DMS153 treated with DMSO at 0.1 percent for 48 hours (cell line): ENCODE measurements around the gene IFT57.
"Not testable (repeated sequence)": the region's sequence is repeated elsewhere in the genome, so short reads cannot be mapped to it uniquely, and the experiment has no call there.

ENCODE experiments used
- DNase-seq: peaks from one replicate; lab custom pipeline; 2025; ENCODE audit not compliant: unreplicated experiment; lab: John Stamatoyannopoulos, UW

Gene IFT57

DNA sequence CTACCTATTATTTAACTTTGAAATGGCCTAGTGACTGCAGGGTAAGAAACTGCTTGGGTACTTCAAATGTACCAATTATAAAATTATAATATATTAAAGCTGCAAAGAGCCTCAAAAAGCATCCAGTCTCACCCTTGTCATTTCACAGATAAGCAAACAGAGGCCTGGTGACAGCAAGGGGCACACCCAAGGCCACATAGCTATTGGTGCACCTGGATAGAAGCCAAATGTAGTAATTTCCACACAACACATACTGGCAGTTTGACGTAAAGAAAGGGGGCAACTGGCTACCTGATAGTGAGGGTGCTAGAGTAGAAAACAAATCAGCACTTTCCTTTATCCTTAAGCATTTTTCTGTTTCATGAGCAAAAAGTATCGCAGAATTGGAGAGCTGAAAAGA is 51.1 kb downstream of the IFT57 start:
- no peak for DNase-seq

DNA sequence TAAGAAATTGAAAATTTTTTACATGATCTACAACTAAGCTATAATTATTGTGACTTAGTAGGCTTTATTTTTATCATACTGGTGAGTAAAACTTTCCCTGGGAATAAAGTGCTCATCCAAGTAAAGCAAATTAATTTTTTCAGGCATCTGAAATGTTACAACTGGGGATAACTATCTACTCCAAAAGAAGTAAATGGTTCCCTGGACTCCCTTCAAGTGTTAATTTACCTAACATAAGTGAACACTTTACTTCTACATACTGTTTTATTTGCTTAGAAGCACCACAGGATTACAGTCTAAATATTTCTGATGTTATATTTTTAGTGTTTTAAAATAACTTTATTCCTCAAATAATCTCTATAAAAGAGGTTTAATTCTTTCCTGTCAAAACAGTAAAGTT is 57.8 kb downstream of the IFT57 start:
- no peak for DNase-seq

- no peak for DNase-seq
These were observed 62.4 kb downstream of the IFT57 start for GRCh38 chr3:108159865-108160264.

DNA sequence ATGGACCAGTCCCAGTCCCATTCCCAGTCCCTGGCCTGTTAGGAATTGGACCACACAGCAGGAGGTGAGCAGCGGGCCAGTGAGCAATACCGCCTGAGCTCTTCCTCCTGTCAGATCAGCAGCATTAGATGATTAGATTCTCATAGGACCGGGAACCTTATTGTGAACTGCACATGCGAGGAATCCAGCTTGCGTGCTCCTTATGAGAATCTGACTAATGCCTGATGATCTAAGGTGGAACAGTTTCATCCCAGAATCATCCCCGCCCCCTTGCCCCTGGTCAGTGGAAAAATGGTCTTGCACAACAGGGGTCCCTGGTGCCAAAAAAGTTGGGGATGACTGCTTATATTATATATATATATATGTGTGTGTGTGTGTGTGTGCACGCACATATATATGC is 63.1 kb downstream of the IFT57 start:
- no peak for DNase-seq

GRCh38 chr3:108158251-108158650 is 64.0 kb downstream of the IFT57 start:
- no peak for DNase-seq

DNA sequence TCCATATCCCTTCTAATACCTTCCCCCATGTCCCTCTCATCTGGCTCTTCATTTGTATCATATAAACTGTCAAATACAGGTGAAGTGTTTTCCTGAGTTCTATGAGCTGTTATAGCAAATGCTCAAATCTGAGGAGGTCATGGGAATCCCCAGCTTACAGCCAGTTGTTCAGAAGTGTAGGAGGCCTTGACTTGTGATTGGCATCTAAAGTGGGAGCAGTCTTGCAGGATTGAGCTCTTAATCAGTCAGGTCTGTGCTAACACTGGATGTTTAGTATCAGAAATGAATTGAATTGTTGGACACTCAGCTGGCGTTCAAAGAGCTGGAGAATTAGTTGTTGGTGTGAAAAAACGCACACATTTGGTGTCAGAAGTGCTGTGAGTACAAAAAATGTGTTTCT is 65.0 kb downstream of the IFT57 start:
- no peak for DNase-seq

GRCh38 chr3:108156312-108156853 is 65.8 kb downstream of the IFT57 start:
- DNase-seq: no peak

- DNase-seq: not testable (repeated sequence)
These were observed 66.6 kb downstream of the IFT57 start for GRCh38 chr3:108155642-108156041.

DNA sequence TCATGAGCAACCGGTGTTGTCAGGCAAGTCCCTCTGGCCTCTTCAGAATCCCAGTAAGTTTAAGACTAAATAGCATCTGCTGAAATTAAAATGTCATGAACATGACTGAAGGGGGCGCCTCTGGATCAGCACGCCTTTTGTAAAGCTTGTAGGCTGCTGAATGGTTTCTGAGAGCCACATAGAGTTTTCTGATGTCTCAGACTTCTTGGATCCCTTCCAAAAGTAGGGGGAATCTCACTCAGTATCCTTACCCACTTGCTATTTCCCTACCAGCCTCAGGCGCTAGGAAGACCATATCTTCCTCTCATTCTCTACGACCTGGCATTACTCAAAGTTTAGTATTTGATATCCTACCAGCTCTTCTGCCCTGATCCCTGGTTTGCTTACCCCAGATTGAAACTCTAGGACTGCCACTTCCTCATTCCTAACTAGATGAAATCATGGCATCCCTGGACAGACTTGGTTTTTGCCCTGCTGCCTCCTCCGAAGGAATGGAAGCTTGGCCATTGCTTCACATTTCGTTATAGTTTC is 68.7 kb downstream of the IFT57 start:
- DNase-seq: no peak

- no peak for DNase-seq
These were observed 70.0 kb downstream of the IFT57 start for GRCh38 chr3:108152274-108152673.

DNA sequence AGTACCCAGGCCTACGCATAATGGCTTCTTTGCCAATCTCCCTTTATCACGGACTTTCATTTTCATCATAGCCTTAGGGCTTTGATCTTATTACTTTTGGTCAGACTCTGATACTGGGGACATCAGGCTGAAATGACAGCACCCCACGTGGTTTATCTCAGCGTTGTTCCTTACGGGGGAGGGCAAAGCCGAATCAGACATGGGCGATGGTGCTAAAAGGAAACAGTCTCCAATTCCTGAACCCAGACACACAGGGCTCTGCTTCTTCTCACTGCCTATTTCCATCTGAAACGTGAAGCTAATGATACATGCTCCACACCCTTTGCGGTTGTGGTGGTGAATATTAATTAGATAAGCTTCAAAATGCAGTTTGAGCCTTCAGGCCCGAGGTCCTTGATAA is 72.0 kb downstream of the IFT57 start:
- no peak for DNase-seq

DNA sequence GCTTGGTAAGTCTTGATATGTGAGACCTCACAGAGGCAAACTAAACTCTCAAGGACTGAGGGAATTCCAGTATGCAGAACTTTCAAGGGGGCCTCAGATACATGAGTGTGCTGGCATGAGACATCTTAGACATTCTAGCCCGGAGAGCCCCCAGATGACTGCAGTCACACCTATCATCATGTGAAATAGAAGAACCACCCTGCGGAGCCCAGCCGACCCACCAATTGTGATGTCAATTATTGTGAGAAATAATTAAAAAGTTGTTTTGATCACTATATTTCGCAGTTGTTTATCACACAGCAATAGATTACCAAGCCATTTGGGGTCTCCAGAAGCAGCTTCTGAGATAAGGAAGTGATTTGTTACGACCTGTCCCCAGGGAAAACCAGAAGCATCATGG is 76.1 kb downstream of the IFT57 start:
- DNase-seq: no peak

DNA sequence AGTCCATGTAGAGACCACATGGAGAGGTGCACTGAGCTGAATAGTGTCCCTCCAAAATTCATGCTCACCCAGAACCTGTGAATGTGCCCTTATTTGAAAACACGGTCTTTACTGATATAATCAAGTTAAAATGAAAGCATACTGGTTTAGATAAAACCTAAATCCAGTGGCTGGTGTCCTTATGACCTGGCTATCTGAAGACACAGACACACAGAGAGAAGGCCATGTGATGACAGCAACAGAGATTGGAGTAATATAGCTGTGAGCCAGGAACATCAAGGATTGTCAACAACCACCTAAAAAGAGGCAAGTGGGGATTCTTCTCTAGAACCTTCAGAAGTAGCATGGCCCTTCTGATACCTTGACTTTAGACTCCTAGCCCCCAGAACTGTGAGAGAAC is 76.6 kb downstream of the IFT57 start:
- DNase-seq: no peak

DNA sequence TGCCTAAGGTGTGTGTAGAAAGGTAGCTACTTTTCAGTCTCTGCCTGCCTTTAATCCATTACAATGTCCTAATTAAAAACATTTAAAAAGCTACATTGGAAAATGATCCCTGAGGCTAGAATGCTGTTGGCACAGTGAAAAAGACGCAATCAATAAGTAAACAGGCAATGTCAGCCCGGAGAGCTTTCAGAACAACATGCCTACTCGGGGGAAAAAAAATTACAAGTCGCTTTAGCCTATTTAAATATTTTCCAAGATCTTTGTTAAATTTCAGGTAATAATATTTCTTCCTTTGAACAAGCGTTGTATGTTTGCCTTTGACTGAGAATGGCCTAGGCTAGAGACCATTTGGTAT is 84.8 kb downstream of the IFT57 start:
- DNase-seq: no peak

DNA sequence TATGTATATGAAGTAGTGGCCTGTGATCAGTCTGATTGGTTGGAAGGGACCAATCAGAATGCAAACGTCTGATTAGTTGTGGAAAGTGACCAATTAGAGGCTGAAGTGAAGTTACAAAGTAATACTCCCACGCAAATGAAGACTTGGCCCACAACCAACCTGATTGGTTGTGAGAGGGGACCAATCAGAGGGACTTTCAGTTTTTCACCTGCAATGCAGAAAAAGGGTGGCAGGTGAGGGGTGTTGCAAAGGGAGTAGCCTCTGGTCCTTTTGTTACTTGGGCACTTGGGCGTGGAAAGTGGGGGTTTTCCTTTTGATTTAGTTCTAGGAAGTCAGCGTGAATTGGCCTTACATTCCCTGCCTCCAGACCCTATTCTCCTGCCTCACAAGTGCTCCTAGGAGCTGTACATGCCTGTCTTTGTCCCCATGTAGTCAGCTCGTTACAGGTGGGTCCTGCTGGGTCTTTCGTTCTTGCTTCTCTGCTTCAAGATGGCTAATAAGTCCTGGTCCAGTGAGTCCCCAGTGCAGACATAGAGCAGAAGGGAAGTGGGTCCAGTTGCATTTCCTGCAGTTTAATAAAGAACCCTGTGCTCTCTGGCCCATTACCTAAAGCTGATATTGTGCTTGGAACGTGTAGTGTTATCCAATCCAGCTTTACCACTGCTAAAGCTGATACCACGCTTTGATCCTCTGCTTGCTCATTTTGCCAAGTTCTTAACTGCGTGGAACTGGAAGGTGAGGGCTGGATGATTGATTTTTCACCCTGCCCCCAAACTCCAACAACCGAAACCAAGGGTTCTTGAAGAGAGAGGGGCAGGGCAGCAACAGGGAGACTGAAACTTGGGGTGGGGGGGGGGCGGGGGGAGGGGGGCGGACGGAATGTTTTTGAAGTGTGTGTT is 85.4 kb downstream of the IFT57 start:
- no peak for DNase-seq

- DNase-seq: no peak
These were observed 87.7 kb downstream of the IFT57 start for GRCh38 chr3:108134555-108134880.

DNA sequence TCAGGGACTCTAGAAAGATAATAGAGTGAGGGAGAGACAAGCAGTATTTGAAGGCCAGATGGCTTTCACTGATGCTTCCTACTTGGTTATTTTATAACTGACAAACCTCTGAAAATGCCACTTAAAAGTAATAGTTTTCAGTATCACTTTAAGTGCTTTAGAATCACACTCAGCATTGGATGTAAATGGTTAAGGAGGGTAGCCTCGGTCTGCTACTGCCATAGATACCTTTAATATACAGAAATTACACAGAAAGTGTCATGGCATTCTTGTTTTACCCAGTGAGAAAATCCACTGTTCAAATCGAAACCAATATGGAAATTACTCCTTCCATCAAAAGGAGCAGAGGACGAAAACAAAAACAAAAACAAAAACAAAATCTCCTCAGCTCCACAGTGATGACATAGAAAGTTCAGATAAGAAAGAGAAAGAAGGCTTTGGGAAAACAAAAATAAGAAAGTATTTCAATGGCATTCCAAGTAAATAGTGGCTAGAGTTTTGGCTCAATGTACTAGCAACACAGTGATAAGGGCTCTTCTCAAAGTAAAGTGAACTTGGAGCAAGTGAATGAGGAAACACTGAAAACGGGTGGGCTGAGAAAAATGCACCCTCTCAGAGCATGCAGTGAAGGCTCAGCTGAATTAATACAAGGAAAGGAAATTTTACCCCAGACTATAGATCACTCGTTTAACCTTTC is 88.2 kb downstream of the IFT57 start:
- DNase-seq: no peak

DNA sequence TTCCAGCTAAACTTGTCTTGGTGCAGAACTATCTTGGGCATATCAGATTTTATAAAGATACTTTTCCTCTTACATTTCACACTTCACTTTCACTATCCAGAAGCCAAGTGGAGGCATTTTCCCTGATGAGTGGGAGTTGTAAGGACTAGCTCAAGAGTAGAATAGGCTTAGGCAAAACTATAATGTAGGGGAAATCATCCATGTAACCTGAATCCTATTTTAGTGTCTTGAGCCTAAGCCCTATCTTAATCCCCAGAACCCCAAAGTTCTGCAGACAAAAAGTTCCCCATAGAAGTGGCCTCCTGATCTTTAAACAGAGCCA is 89.2 kb downstream of the IFT57 start:
- no peak for DNase-seq

DNA sequence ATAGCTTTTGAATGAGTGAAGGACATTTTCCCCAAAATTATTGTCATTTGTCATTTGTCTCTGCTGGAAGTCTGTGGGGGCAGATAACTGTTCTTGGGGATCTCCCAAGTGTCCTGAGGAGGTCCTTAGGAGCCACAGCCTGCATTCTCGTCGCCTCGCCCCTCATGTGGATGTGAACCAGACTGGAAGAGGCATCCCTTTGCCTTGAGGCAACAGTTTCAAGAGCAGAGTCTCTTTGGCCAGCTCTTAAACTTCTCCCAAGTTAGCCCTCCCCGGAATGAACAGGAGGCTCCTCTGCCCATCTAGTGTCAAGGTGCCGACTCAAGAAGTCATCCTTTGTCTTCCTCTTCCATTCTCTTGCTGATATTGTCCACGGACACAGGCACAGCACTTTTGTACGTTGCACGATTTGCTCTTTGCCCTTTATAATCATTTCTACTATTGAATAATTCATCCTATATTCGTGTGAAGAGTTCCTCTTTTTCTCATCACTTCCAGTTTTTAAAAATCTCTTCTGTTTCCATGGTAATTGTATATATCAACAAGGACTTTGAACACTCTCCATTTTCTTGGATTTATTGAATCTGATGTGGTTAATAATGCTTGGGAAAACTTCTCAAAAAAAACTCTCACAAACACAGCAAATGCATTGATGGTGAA is 90.6 kb downstream of the IFT57 start:
- no peak for DNase-seq

GRCh38 chr3:108130701-108131474 is 91.3 kb downstream of the IFT57 start:
- no peak for DNase-seq

DNA sequence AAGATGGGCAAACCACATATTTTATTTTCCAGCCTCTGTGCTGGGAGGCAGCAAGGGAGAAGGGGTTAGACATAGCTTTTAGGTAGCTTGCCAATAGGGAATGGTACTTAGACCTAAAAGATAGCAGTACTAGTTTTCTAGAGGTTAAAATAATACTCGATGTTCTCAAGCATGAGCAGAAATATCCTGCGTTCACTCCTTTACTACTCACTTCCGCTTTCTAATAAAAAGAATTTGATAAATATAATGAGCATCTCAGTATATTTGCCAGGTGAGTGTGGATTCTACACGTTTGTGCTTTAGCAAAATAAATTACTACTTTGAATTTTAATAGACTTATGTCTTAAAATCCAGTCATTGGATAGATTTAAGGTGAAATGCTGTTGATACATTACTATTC is 92.0 kb downstream of the IFT57 start:
- DNase-seq: no peak
